Activated naive CD4-positive, alpha-beta T cell treated with anti-CD3 and anti-CD28 coated beads, Interleukin-2, amount 50 U/mL, for 24 hours (primary cell): ENCODE data around the gene NECTIN1.
A peak's percentile ranks its signal among the peaks of the same experiment; 100 is the strongest.

Experiments used
- H3K27ac Mint-ChIP-seq: one replicate; pipeline ENCODE4 v1.8.0; 2021; ENCODE audit warnings: mild to moderate bottlenecking, mixed read lengths
- H3K27me3 Mint-ChIP-seq: one replicate; pipeline ENCODE4 v1.8.0; 2021; ENCODE audit warnings: mixed read lengths
- H3K36me3 Mint-ChIP-seq: one replicate; pipeline ENCODE4 v1.8.0; 2021; ENCODE audit warnings: mixed read lengths
- H3K4me1 Mint-ChIP-seq: one replicate; pipeline ENCODE4 v1.8.0; 2021; ENCODE audit warnings: mixed read lengths
- H3K4me3 Mint-ChIP-seq: one replicate; pipeline ENCODE4 v1.8.0; 2021; ENCODE audit warnings: mild to moderate bottlenecking, mixed read lengths
- H3K9me3 Mint-ChIP-seq: one replicate; pipeline ENCODE4 v1.8.0; 2021; ENCODE audit warnings: mixed read lengths

Gene NECTIN1

DNA sequence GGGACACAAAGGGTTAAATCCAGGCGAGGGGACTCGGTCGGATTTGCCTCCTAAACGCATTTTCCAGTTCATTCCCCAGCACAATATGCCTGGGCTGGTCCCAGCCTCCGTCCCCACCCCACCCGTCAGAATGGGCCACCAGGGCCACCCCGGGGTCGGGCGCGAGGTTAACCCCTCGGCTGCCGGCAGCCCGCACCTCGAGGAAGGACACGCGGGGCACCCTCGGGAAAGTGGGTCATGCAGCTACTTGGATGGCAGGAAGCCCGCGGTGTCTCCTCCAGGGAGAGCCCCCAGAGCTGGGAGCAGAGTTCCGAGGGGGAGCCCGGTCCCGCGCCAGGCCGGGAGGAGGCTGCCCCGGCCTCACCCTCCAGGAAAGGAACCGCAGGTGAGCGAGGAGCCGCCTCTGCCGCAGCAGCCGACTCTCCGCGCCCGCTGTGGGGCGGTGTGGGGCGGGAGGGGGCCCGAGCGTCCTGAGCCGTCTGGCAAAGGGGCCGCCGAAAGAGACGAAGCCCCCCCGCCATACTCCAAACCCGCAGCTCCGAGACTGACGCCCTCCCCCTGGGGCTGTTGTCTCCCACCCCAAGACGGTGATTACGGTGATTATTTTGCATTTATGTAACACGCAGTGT lies 1.4 kb downstream of the NECTIN1 start:
- H3K27me3 Mint-ChIP-seq = peaks cover 7% of the 10 kb centered on the region
- no peaks in the 10 kb centered on the region for H3K36me3 Mint-ChIP-seq
- peaks cover 17% of the 10 kb centered on the region for H3K4me1 Mint-ChIP-seq
- H3K27ac Mint-ChIP-seq = peak overlapping the region; percentile 91
- H3K9me3 Mint-ChIP-seq = no peaks in the 10 kb centered on the region
- H3K4me3 Mint-ChIP-seq = peak overlapping the region; percentile 93

- Mint-ChIP-seq H3K9me3 (no peaks in the 10 kb centered on the region), H3K36me3 (peaks cover 1% of the 10 kb centered on the region), H3K27me3 (peaks cover 9% of the 10 kb centered on the region), H3K4me3 (peak overlapping the region; percentile 23), H3K27ac (no peak overlapping the region), H3K4me1 (peaks cover 17% of the 10 kb centered on the region)
Observed at GRCh38 chr11:119726585-119727522, 2.1 kb downstream of the NECTIN1 start.

- H3K4me1 Mint-ChIP-seq = peaks cover 17% of the 10 kb centered on the region
- H3K36me3 Mint-ChIP-seq = peaks cover 1% of the 10 kb centered on the region
- H3K4me3 Mint-ChIP-seq = no peak overlapping the region
- no peak overlapping the region for H3K27ac Mint-ChIP-seq
- no peaks in the 10 kb centered on the region for H3K9me3 Mint-ChIP-seq
- peaks cover 9% of the 10 kb centered on the region for H3K27me3 Mint-ChIP-seq
Observed at GRCh38 chr11:119726150-119726553, 2.8 kb downstream of the NECTIN1 start.

DNA sequence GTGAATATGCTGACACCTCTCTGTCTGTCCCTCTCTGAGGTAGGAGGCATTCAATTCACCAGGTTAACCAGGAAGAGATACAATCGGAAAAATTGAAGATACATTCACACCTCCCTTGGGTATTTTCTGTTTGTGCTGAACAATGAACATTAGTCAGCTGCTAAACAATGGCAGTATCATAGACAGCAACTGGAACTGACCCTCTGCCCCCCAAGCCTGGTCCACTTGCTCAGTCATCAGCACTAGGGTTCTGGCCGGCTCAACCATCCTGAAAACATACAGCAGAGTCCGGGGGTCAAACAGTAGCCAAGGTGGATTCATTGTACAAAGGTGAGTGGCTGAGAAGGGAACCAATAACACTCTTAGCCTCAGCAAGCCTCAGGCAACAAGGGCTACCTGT lies 4.0 kb downstream of the NECTIN1 start:
- Mint-ChIP-seq H3K27ac (no peak overlapping the region), H3K9me3 (no peaks in the 10 kb centered on the region), H3K4me3 (no peak overlapping the region)

DNA sequence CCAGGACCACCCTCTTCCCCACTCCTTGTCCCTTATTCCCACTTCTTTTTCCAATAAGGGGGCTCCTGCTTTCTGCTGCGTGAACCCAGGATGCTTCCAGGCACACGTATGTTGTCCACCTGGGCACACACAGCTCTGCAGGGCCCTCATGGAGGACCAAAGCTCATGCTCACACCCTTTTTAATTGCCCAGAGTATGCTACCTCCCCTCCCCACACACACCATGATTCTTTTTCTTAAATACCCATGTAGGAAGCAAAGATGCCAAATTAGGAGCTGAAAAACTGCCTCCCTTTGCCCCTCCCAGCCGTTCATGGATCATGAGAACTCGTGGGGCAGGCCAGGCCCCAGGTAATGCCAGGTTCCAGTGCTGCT lies 5.1 kb downstream of the NECTIN1 start:
- peaks cover 5% of the 10 kb centered on the region for H3K4me1 Mint-ChIP-seq
- peaks cover 1% of the 10 kb centered on the region for H3K36me3 Mint-ChIP-seq
- H3K4me3 Mint-ChIP-seq = no peak overlapping the region
- H3K27me3 Mint-ChIP-seq = peaks cover 3% of the 10 kb centered on the region
- H3K27ac Mint-ChIP-seq = no peak overlapping the region
- H3K9me3 Mint-ChIP-seq = no peaks in the 10 kb centered on the region

More for the DNA sequence above, 4.0 kb downstream of the NECTIN1 start:
- Mint-ChIP-seq H3K36me3 (peaks cover 1% of the 10 kb centered on the region), H3K4me1 (peaks cover 11% of the 10 kb centered on the region), H3K27me3 (peaks cover 4% of the 10 kb centered on the region)

DNA sequence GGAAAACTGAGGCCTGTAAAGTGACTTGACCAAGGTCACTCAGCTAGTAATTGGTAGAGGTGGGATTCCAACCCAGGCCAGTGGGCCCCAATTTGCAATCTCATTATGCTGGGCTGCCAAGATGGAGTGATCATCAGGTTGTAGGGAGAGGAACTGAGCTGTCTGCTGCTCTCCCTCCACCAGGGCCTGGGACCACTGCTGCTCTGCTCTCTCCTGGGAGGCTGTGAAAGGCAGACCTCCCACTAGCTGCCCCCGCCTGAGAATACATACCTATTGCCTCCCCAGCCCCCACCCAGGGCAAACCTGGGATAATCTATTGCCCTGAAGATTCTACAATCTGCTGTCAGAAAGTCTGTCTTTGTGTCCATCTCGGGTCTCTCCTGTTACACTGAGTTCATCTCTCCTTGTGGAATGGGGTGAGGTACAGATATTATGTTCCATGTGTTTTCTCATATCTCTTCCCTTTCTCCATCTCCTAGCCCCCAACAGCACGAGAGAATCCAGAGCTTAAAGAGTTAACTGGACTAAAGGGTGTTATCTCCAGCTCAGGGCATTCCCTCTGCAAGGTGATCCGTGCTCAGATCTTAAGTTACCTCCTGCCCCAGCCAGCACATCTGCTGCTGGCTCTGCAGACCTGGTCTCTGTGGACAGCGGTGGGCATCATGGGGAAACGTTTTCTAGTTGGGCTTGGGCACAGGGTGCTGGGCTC lies 5.6 kb downstream of the NECTIN1 start:
- H3K4me3 Mint-ChIP-seq = no peak overlapping the region
- no peaks in the 10 kb centered on the region for H3K9me3 Mint-ChIP-seq

DNA sequence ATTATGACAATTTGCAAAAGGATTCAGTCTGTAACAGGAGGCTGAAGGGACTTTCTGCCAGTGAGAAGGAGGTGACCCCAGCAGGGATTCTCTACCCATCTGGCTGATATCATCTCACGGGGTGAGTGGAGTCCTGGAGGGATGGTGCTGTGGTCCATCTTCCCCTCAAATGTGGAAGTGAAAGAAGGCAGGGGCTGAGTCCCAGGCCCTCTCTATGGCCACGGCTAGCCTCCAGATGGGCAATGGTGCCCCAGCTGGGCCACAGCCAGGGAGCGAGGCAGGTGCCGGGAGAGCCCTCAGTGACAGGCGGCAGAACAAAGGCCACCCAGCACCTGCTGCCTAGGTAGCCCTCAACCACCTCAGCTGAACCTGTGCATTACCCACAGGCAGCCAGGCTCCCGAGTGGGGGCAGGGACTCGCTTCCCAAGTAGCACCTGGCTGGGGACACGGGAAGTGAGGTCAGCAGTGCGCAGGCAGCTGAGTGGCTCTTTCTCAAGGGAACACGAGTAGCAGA lies 6.7 kb downstream of the NECTIN1 start:
- Mint-ChIP-seq H3K4me1 (no peaks in the 10 kb centered on the region), H3K9me3 (no peaks in the 10 kb centered on the region), H3K4me3 (no peak overlapping the region), H3K27ac (no peak overlapping the region), H3K36me3 (peaks cover 1% of the 10 kb centered on the region), H3K27me3 (peaks cover 2% of the 10 kb centered on the region)

More for the DNA sequence above, 5.6 kb downstream of the NECTIN1 start:
- Mint-ChIP-seq H3K4me1 (peaks cover 5% of the 10 kb centered on the region), H3K36me3 (peaks cover 1% of the 10 kb centered on the region), H3K27me3 (peaks cover 3% of the 10 kb centered on the region), H3K27ac (no peak overlapping the region)

DNA sequence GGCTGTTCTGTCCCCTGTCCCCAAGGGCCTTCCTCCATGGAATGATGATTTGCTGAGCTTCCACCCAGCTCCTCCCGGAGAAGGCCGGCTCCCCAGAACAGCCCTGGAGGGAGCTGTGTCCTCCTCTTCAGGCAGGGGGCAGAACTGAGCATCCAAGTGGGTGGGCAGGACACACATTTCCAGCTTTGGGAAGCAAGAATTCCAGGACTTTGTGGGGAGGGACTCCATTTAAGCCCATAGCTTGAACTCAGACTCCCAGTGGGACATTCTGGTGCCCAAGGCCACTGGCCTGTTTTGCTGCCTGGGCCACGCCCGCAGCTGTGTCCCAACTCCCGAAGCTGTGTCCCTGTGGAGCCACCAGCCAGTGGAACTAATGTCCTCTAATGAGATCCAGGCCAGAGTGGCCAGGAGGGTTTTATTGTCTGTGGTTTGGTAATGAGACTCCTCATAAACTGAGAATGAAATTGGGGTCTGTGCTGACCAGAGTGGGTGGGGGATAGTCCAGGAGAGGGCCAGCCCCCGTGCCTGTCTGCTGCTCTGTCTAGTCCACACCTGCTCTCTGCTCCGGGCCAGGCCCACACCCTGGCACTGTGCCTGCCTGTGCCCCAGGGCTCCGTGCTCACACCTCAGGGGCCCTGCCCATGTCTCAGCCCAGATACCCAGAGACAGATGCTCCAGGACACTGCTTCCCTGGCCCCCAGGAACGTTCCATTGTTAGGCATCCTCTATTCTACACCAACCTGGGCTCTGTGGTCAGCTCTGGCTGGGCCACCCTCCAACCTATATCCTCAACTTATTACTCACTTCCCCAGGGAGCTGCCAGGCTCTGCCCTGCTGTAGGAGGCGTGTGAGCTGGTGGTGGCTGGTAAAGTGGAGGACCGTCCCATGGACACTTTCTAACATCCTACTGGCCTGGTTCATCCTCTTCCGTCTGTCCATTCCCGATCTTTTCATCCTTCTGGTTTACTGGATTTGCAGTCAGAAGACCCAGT lies 7.6 kb downstream of the NECTIN1 start:
- H3K36me3 Mint-ChIP-seq = peaks cover 1% of the 10 kb centered on the region
- H3K27me3 Mint-ChIP-seq = peaks cover 2% of the 10 kb centered on the region
- H3K4me1 Mint-ChIP-seq = no peaks in the 10 kb centered on the region
- H3K9me3 Mint-ChIP-seq = no peaks in the 10 kb centered on the region
- H3K4me3 Mint-ChIP-seq = no peak overlapping the region
- no peak overlapping the region for H3K27ac Mint-ChIP-seq

DNA sequence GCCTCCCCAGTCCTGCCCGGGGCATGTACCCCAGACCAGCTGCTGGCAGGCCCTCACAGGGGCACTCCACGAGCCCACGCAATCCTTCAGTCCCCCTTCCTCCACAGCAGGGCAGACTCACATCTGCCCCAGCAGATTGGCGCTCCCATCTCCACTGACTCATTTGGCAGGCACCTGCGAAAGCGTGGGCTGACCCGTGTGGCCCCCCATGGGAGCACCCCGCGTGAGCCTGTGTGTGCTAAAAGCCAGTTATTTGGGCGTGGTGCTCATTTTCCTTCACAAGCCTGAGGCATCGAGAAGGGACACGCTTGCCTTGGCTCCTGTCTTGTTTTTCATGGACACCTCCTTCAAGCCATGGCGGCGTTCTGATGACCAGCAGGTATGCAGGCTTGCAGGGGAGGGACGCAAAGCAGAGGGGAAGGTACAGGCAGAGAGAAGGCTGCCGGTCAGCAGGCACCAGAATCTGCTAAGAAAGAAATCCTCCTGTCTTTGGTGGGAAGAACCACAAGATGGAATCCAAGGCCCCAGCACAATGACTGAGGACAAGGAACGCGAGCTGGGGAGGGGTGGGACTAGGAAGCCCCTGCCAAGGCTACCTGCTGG lies 8.6 kb downstream of the NECTIN1 start:
- Mint-ChIP-seq H3K4me3 (no peak overlapping the region), H3K4me1 (no peaks in the 10 kb centered on the region), H3K27ac (no peak overlapping the region), H3K9me3 (no peaks in the 10 kb centered on the region), H3K27me3 (peaks cover 2% of the 10 kb centered on the region), H3K36me3 (peaks cover 1% of the 10 kb centered on the region)

GRCh38 chr11:119717839-119718534 lies 11.0 kb downstream of the NECTIN1 start:
- Mint-ChIP-seq H3K4me1 (no peaks in the 10 kb centered on the region), H3K27me3 (peaks cover 2% of the 10 kb centered on the region), H3K36me3 (peaks cover 1% of the 10 kb centered on the region), H3K4me3 (no peak overlapping the region), H3K27ac (no peak overlapping the region), H3K9me3 (no peaks in the 10 kb centered on the region)

GRCh38 chr11:119716582-119717498 lies 12.2 kb downstream of the NECTIN1 start:
- Mint-ChIP-seq H3K27ac (no peak overlapping the region), H3K27me3 (no peaks in the 10 kb centered on the region), H3K4me1 (no peaks in the 10 kb centered on the region), H3K9me3 (no peaks in the 10 kb centered on the region), H3K36me3 (no peaks in the 10 kb centered on the region), H3K4me3 (no peak overlapping the region)

DNA sequence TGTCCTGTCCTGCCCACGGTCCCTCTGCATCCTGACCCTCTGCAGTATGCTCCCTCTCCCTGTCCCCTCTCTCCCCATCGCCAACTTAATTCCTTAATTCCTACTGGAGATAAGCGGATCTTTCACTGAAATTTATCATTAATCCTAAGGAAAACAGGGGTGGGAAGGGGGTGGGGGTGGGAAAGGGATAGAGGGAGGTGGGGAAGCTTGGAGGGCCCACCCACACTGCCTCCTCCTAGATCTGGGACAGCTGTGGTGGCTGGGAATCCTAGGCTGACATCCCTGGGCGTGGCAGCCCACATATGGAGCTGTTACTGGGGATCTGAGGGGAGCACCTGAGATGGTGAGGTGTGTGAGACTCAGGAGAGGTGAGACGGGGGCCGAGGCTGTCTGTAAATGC lies 14.4 kb downstream of the NECTIN1 start:
- no peak overlapping the region for H3K27ac Mint-ChIP-seq
- H3K27me3 Mint-ChIP-seq = peaks cover 4% of the 10 kb centered on the region
- H3K9me3 Mint-ChIP-seq = no peaks in the 10 kb centered on the region
- no peak overlapping the region for H3K4me3 Mint-ChIP-seq
- no peaks in the 10 kb centered on the region for H3K4me1 Mint-ChIP-seq
- H3K36me3 Mint-ChIP-seq = no peaks in the 10 kb centered on the region

GRCh38 chr11:119714189-119714588 lies 14.8 kb downstream of the NECTIN1 start:
- H3K36me3 Mint-ChIP-seq = no peaks in the 10 kb centered on the region
- no peaks in the 10 kb centered on the region for H3K4me1 Mint-ChIP-seq
- no peak overlapping the region for H3K4me3 Mint-ChIP-seq
- peaks cover 4% of the 10 kb centered on the region for H3K27me3 Mint-ChIP-seq
- no peak overlapping the region for H3K27ac Mint-ChIP-seq
- H3K9me3 Mint-ChIP-seq = no peaks in the 10 kb centered on the region
